ENCODE results near the gene ETV3L.

ETV3L gene

GRCh38 chr1:157099633-157100009 is at the start of gene ETV3L:
ETV3L (minus strand) TSS chr1:157099808; CDS start chr1:157099523, 285 bp downstream.
- DNase-seq = no peak

- no peak for DNase-seq
These were observed 48.5 kb upstream of the ETV3L start for GRCh38 chr1:157147906-157148700.

- no peak for DNase-seq
These were observed 47.4 kb upstream of the ETV3L start for GRCh38 chr1:157147037-157147436.

GRCh38 chr1:157146244-157146643 is 46.6 kb upstream of the ETV3L start:
- DNase-seq = no peak

GRCh38 chr1:157145076-157145475 is 45.5 kb upstream of the ETV3L start:
- no peak for DNase-seq

GRCh38 chr1:157144509-157144908 is 44.9 kb upstream of the ETV3L start:
- no peak for DNase-seq

GRCh38 chr1:157142765-157143423 is 43.3 kb upstream of the ETV3L start:
- DNase-seq = no peak

GRCh38 chr1:157142201-157142600 is 42.6 kb upstream of the ETV3L start:
- DNase-seq = no peak

- DNase-seq = no peak
These were observed 41.7 kb upstream of the ETV3L start for GRCh38 chr1:157141212-157141855.

GRCh38 chr1:157140063-157140588 is 40.5 kb upstream of the ETV3L start:
- no peak for DNase-seq

GRCh38 chr1:157139052-157139715 is 39.6 kb upstream of the ETV3L start:
- DNase-seq = no peak

GRCh38 chr1:157138220-157139051 is 38.8 kb upstream of the ETV3L start, which contains the start of gene ETV3:
ETV3 (minus strand) TSS chr1:157138395; CDS start chr1:157136352, 2,043 bp downstream.
- DNase-seq = peak; percentile 81

GRCh38 chr1:157137408-157138219 is 38.0 kb upstream of the ETV3L start:
- DNase-seq = no peak

GRCh38 chr1:157137046-157137407 is 37.4 kb upstream of the ETV3L start:
- DNase-seq = no peak

- no peak for DNase-seq
These were observed 36.5 kb upstream of the ETV3L start for GRCh38 chr1:157136133-157136532.

- DNase-seq = no peak
These were observed 36.0 kb upstream of the ETV3L start for GRCh38 chr1:157135646-157136045.

GRCh38 chr1:157135070-157135469 is 35.5 kb upstream of the ETV3L start:
- DNase-seq = no peak

GRCh38 chr1:157134442-157134841 is 34.8 kb upstream of the ETV3L start:
- DNase-seq = no peak

GRCh38 chr1:157133426-157133825 is 33.8 kb upstream of the ETV3L start:
- DNase-seq = no peak

- no peak for DNase-seq
These were observed 33.1 kb upstream of the ETV3L start for GRCh38 chr1:157132616-157133167.

GRCh38 chr1:157132111-157132510 is 32.5 kb upstream of the ETV3L start:
- no peak for DNase-seq
